Thyroid gland (tissue), 4 donors: ENCODE measurements around the gene SEC24D. TPM values are rescaled to one million over a fixed set of nuclear protein-coding genes. Genes with fewer than 3 reads are reported as not detected.
"Not testable (repeated sequence)": the region's sequence is repeated elsewhere in the genome, so short reads cannot be mapped to it uniquely, and the experiment has no call there.

ENCODE experiments used
- DNase-seq, 2 donors: peaks; one replicate each; pipeline ENCODE4 v3.0.0-alpha.2; 2019
- H3K27ac ChIP-seq, 3 donors: fragments of 200-600 bp; sonication (generic); 1 replicate in 2 of 3; 2 replicates in 1 of 3; pipeline ENCODE4 v1.5.1; 2016 to 2019; ENCODE audit warnings: mild to moderate bottlenecking in 1 of 3, moderate library complexity in 1 of 3
- H3K27me3 ChIP-seq: fragments of 200-600 bp; sonication (generic); one replicate; pipeline ENCODE4 v1.5.1; 2019
- H3K36me3 ChIP-seq, 2 donors: fragments of 200-600 bp; sonication (generic); one replicate each; pipeline ENCODE4 v1.5.1; 2016 to 2019
- H3K4me1 ChIP-seq, 2 donors: fragments of 200-600 bp; sonication (generic); one replicate each; pipeline ENCODE4 v1.5.1; 2017 to 2019
- H3K4me3 ChIP-seq, 3 donors: fragments of 200-600 bp; sonication (generic); replicated peaks in 1 of 3; 1 replicate in 2 of 3; 2 replicates in 1 of 3; pipeline ENCODE4 v1.5.1; 2016; ENCODE audit warnings: mild to moderate bottlenecking in 1 of 3
- H3K9me3 ChIP-seq: fragments of 200-600 bp; sonication (generic); one replicate; pipeline ENCODE4 v1.5.1; 2017
- CTCF ChIP-seq, 6 experiments: fragments of 200-600 bp in 3 of 6; fragments of 450-650 bp in 3 of 6; sonication (generic) in 3 of 6; IDR thresholded peaks; one replicate each; pipeline ENCODE4 v1.5.1; 2016 to 2019; ENCODE audit warnings: antibody characterized with exemption in 6 of 6, mild to moderate bottlenecking in 2 of 6, inconsistent platforms in 1 of 6, moderate library complexity in 1 of 6
- POLR2A ChIP-seq, 2 donors: fragments of 450-650 bp; IDR thresholded peaks; one replicate each; pipeline ENCODE4 v1.6.1; 2017; ENCODE audit warnings: antibody characterized with exemption in 2 of 2, mild to moderate bottlenecking in 2 of 2, moderate library complexity in 1 of 2
- WGBS, 2 donors: methylation state at CpG; one replicate each; pipeline ENCODE4 v1.1.5; 2017; 5-methylcytosine and 5-hydroxymethylcytosine counted together
- intact Hi-C: fragments of 100-400 bp; cut with DNase I; formaldehyde crosslinking; loops from one replicate; pipeline ENCODE4 v1.15.1; 2023
- total RNA-seq, 4 donors: library from RNA; depleted of rRNA; stranded (reverse); fragments of >200 nt; gene quantifications; one replicate each; pipeline ENCODE4 v1.2.3, GENCODE V29; 2016

The SEC24D gene
- total RNA-seq, 4 donors from 2014 or later = 56.3 to 120 (median 80.4) TPM

DNA sequence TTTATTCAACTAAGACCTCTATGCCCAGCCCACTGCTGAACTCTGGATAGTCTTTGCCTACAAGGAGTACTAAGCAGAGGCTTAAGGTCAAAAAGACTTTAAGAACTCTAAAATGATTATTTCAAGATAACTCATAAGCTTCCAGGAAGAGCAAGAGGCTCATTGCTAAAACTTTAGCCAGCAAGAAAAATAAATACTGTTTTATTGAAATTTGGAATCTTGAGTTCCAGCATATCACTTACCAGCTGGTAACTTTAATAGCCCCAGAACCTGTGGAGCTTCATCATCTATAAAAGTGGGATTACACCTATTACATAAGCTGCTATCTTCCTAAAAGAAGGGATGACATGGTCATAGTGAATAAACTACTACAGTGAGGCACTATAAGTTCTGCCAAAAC is 47.0 kb downstream of the SEC24D start:
- intact Hi-C loops = no loop called here
- TF ChIP-seq CTCF (IDR thresholded peaks at IDR 0.05) (no peak), POLR2A (IDR thresholded peaks at IDR 0.05) (no peak)
- H3K4me1 ChIP-seq = peaks cover 0 to 3% of the 10 kb centered on the region in 2 donors
- no peaks in the 10 kb centered on the region for H3K27me3 ChIP-seq
- H3K9me3 ChIP-seq = no peaks in the 10 kb centered on the region
- no peaks in the 10 kb centered on the region for H3K36me3 ChIP-seq
- no peak for DNase-seq
- H3K4me3 ChIP-seq = no peak overlapping the region
- H3K27ac ChIP-seq = no peak overlapping the region

GRCh38 chr4:118787844-118788380 is 48.0 kb downstream of the SEC24D start:
- Histone ChIP-seq H3K4me1 (peaks cover 0 to 3% of the 10 kb centered on the region in 2 donors), H3K4me3 (no peak overlapping the region), H3K36me3 (no peaks in the 10 kb centered on the region), H3K27ac (no peak overlapping the region), H3K27me3 (no peaks in the 10 kb centered on the region), H3K9me3 (no peaks in the 10 kb centered on the region)
- TF ChIP-seq CTCF (IDR thresholded peaks at IDR 0.05) (no peak), POLR2A (IDR thresholded peaks at IDR 0.05) (no peak)
- WGBS, 2 donors = 97 to 100% methylated on average over 1 of the region's 1 CpG
- DNase-seq = no peak
- intact Hi-C loops = no loop called here

GRCh38 chr4:118784776-118785175 is 51.1 kb downstream of the SEC24D start:
- intact Hi-C loops = no loop called here
- Histone ChIP-seq H3K4me1 (peaks cover 0 to 3% of the 10 kb centered on the region in 2 donors), H3K4me3 (no peak overlapping the region), H3K27me3 (no peaks in the 10 kb centered on the region), H3K27ac (no peak overlapping the region), H3K9me3 (no peaks in the 10 kb centered on the region), H3K36me3 (peaks cover 0 to 8% of the 10 kb centered on the region in 2 donors)
- WGBS, 2 donors = 83 to 87% methylated on average over 1 of the region's 1 CpG
- no peak for TF ChIP-seq CTCF (IDR thresholded peaks at IDR 0.05)
- no peak for TF ChIP-seq POLR2A (IDR thresholded peaks at IDR 0.05)
- DNase-seq = no peak

- TF ChIP-seq CTCF (IDR thresholded peaks at IDR 0.05) (no peak), POLR2A (IDR thresholded peaks at IDR 0.05) (no peak)
- Histone ChIP-seq H3K4me3 (no peak overlapping the region), H3K27me3 (no peaks in the 10 kb centered on the region), H3K36me3 (peaks cover 0 to 8% of the 10 kb centered on the region in 2 donors), H3K27ac (no peak overlapping the region), H3K4me1 (peaks cover 0 to 3% of the 10 kb centered on the region in 2 donors), H3K9me3 (no peaks in the 10 kb centered on the region)
- no peak for DNase-seq
- intact Hi-C loops = no loop called here
- 84 to 95% methylated on average over 5 of the region's 5 CpGs for WGBS, 2 donors
Measured at GRCh38 chr4:118783887-118784286, 52.0 kb downstream of the SEC24D start.

GRCh38 chr4:118782886-118783285 is 53.0 kb downstream of the SEC24D start:
- 98 to 99% methylated on average over 12 to 13 of the region's 13 CpGs for WGBS, 2 donors
- H3K4me1 ChIP-seq, H3K27ac ChIP-seq, H3K9me3 ChIP-seq, H3K36me3 ChIP-seq, H3K27me3 ChIP-seq, DNase-seq, intact Hi-C loops, H3K4me3 ChIP-seq: not testable (repeated sequence)

DNA sequence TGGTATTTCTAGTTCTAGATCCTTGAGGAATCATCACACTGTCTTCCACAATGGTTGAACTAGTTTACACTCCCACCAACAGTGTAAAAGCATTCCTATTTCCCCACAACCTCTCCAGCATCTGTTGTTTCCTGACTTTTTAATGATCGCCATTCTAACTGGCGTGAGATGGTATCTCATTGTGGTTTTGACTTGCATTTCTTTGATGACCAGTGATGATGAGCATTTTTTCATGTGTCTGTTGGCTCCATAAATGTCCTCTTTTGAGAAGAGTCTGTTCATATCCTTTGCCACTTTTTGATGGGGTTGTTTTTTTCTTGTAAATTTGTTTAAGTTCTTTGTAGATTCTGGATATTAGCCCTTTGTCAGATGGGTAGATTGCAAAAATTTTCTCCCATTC is 58.3 kb downstream of the SEC24D start:
- DNase-seq = not testable (repeated sequence)
- intact Hi-C loops = loop anchor here (10.0 kb wide), 1 partner anchor 107 kb away; the partner anchor contains the start of gene SYNPO2

GRCh38 chr4:118776955-118777640 is 58.8 kb downstream of the SEC24D start:
- not testable (repeated sequence) for H3K4me3 ChIP-seq, H3K27me3 ChIP-seq, DNase-seq, H3K9me3 ChIP-seq, H3K27ac ChIP-seq, H3K36me3 ChIP-seq
- intact Hi-C loops = loop anchor here (10.0 kb wide), 1 partner anchor 108 kb away; the partner anchor contains the start of gene SYNPO2
- peaks cover 11 to 14% of the 10 kb centered on the region in 2 donors for H3K4me1 ChIP-seq
- 87 to 92% methylated on average over 2 of the region's 2 CpGs for WGBS, 2 donors

More for the DNA sequence above, 58.3 kb downstream of the SEC24D start:
- H3K27me3 ChIP-seq, H3K9me3 ChIP-seq, H3K36me3 ChIP-seq, H3K27ac ChIP-seq, H3K4me3 ChIP-seq: not testable (repeated sequence)
- WGBS, 2 donors = 93 to 100% methylated on average over 2 of the region's 2 CpGs
- peaks cover 11 to 14% of the 10 kb centered on the region in 2 donors for H3K4me1 ChIP-seq
